T-helper 2 cell treated with Interferon-gamma antibody and Interleukin-4, amounts not matched to agents 100 ng/mL and 5 ng/mL, for 36 hours (primary cell): Measurements from ENCODE around the gene MAPKAPK5. TPM values are rescaled to one million over a fixed set of nuclear protein-coding genes. Genes with fewer than 3 reads are reported as not detected.
"Not testable (repeated sequence)": the region's sequence is repeated elsewhere in the genome, so short reads cannot be mapped to it uniquely, and the experiment has no call there.

Source experiments
- intact Hi-C: fragments of 100-400 bp; cut with micrococcal nuclease; formaldehyde crosslinking; loops from one replicate; pipeline ENCODE4 v1.15.1; 2023
- total RNA-seq: library from RNA; stranded (reverse); gene quantifications from 2 replicates; pipeline ENCODE4 v1.2.3, GENCODE V29; 2022

MAPKAPK5 gene
- total RNA-seq, 1 donor from 2014 or later = 48.0 TPM

GRCh38 chr12:111827907-111828306 is 14.1 kb upstream of the MAPKAPK5 start:
- intact Hi-C loops = no loop called here

GRCh38 chr12:111828338-111828979 is 13.6 kb upstream of the MAPKAPK5 start:
- intact Hi-C loops = no loop called here

- intact Hi-C loops = not testable (repeated sequence)
Measured at GRCh38 chr12:111829635-111830034, 12.4 kb upstream of the MAPKAPK5 start.

- intact Hi-C loops = not testable (repeated sequence)
Measured at GRCh38 chr12:111834740-111835386, 7.2 kb upstream of the MAPKAPK5 start.

- intact Hi-C loops = not testable (repeated sequence)
Measured at GRCh38 chr12:111835531-111836181, 6.4 kb upstream of the MAPKAPK5 start.

- intact Hi-C loops = no loop called here
Measured at GRCh38 chr12:111838353-111838752, 3.7 kb upstream of the MAPKAPK5 start.

- intact Hi-C loops = loop anchor here (2.0 to 10.0 kb wide), 4 partner anchors 244 to 1439 kb away; partner anchors contain the start of genes ANAPC7, ATXN2, HECTD4 and PTPN11
Measured at GRCh38 chr12:111840807-111841206, 1.2 kb upstream of the MAPKAPK5 start.

- intact Hi-C loops = loop anchor here (2.0 to 10.0 kb wide), 4 partner anchors 244 to 1439 kb away; partner anchors contain the start of genes ANAPC7, ATXN2, HECTD4 and PTPN11
Measured at GRCh38 chr12:111841236-111841749, 735 bp upstream of the MAPKAPK5 start.

GRCh38 chr12:111842556-111843396 is 748 bp downstream of the MAPKAPK5 start:
- intact Hi-C loops = loop anchor here (1.0 to 10.0 kb wide), 6 partner anchors 156 to 1440 kb away; partner anchors contain the start of genes ACAD10, ANAPC7, ATXN2 and ERP29

GRCh38 chr12:111846016-111846415 is 4.0 kb downstream of the MAPKAPK5 start:
- intact Hi-C loops = loop anchor here (10.0 kb wide), 1 partner anchor 539 kb away; the partner anchor contains the start of gene HECTD4

- intact Hi-C loops = no loop called here
Measured at GRCh38 chr12:111850526-111850925, 8.5 kb downstream of the MAPKAPK5 start.

GRCh38 chr12:111858186-111858585 is 16.2 kb downstream of the MAPKAPK5 start:
- intact Hi-C loops = no loop called here

GRCh38 chr12:111858778-111859177 is 16.8 kb downstream of the MAPKAPK5 start:
- intact Hi-C loops = no loop called here

- intact Hi-C loops = no loop called here
Measured at GRCh38 chr12:111864913-111865312, 22.9 kb downstream of the MAPKAPK5 start.

GRCh38 chr12:111867531-111867930 is 25.5 kb downstream of the MAPKAPK5 start:
- intact Hi-C loops = no loop called here

GRCh38 chr12:111868676-111869588 is 26.9 kb downstream of the MAPKAPK5 start:
- intact Hi-C loops = no loop called here

GRCh38 chr12:111869671-111870070 is 27.6 kb downstream of the MAPKAPK5 start:
- intact Hi-C loops = no loop called here

GRCh38 chr12:111870216-111870615 is 28.2 kb downstream of the MAPKAPK5 start:
- intact Hi-C loops = no loop called here

GRCh38 chr12:111870706-111871105 is 28.7 kb downstream of the MAPKAPK5 start:
- intact Hi-C loops = no loop called here

- intact Hi-C loops = no loop called here
Measured at GRCh38 chr12:111873113-111873512, 31.1 kb downstream of the MAPKAPK5 start.
